Amygdala (tissue), 56 donors: ENCODE data around the gene IGSF5.
"Not testable (repeated sequence)": the region's sequence is repeated elsewhere in the genome, so short reads cannot be mapped to it uniquely, and the experiment has no call there.

Source experiments
- DNase-seq, 56 donors: peaks; one replicate each; lab custom pipeline; 2025; lab: John Stamatoyannopoulos, UW

Gene IGSF5

DNA sequence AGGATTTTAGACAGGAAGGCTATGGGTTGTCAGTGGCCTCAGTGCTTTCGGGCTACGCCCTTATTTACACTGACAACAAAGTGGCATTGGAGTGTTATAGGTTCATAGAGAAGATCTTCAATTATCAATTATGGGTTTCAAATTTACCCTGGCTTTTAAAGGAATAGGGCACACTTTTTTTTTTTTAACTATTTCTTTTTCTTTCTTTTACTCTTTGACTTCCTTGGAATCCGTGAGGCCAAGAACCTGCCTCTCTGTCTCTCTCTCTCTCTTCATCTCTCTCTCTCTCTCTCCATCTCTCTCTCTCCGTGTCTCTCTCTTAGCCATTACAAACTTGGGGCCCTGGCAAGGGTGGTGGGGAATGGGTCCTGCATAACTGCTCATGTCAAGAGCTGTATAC lies at the start of gene IGSF5:
TSS of gene IGSF5 (plus strand) at position 301 of the 400 bp plus-strand sequence. CDS start 327 bp downstream, outside the sequence.
- not testable (repeated sequence) for DNase-seq

DNA sequence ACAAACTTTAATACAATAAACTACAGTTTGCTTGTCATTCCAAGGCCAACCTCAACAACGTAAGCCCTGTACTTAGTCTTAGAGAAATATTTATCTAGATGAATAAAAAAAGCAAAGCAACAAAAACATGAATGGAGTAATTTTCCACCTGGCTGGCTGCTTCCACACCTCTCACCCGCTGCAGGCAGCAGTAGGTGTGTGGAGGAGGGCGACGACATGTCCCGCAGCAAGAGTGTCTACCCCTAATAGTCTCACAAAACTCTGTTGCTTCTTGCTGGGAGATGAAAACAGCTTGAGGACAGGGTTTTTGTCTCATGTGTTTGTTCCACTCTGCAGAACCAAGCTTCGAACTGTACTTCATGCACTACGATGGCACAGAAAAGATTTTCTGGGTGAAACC lies 48.8 kb upstream of the IGSF5 start:
- no peak for DNase-seq

DNA sequence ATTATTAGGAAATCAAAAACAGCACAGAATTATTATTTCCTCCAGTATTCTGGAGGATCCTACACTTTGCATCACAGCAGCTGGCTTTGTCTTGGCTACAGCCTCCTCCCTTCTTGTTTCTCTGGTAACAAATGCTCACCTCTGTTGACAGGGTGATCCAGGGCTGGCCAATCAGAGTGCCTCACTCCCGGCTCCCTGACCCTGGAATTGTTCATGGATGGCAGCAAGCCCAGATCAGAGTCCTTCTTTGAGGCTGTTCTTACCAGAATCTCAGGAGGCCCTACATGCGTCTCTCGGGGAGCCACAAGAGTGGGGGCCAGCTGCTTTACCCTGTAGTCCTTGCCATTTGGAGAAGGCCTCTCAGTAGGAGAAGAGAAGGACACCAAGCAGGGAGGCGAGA lies 48.4 kb upstream of the IGSF5 start:
- peak in 10 of 56 donors; percentile 2 to 44 (median 10) for DNase-seq

DNA sequence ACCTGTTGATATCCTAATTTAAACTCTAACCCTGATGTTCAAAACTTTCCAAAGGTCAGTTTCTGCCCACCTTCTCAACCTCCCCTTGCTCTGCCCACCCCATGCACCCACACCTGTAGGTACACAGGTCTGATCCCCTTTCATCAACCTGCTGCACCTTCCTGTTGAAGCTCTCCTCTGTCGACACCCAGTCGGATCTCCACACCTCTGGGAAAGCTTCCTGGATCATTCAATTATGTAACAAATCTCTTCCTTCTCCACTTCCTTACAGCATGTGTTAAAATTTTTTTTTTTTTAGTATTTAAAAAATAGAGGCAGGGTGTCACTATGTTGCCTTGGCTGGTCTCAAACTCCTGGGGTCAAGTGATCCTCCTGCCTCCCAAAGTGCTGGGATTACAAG lies 44.7 kb upstream of the IGSF5 start:
- no peak for DNase-seq

DNA sequence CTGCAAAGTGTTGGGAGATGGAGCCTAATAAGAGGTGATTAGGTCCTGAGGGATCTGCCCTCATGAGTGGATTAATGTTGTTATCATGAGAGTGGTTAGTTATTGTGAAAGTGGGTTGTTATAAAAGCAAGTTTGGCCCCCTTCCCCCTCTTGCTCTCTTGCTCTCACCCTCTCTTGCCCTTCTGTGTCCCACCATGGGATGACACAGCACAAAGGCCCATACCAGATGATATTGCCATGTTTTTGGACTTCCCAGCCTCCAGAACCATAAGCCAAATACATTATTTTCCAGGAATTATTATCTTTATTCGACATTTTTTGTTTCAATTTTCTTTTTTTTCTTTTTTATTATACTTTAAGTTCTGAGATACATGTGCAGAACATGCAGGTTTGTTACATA lies 41.4 kb upstream of the IGSF5 start:
- DNase-seq = no peak

DNA sequence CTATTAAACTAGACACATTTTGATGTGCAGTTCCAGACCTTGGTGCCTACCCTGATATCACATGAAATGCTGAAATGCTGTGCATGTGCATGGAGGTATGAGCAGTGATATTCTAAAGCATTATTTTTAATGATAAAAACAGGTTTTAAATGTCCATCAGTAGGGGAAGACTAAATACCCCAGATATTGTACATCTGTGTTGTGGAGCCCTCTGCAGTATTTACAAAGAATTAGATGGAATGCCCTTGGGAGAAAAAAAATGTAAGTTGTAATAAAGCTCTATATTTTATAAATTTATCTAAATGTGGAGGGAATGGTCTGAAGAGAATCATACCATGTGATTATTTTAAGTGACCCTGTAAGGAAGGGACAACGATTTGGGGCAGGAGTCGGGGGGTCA lies 39.1 kb upstream of the IGSF5 start:
- DNase-seq = no peak

DNA sequence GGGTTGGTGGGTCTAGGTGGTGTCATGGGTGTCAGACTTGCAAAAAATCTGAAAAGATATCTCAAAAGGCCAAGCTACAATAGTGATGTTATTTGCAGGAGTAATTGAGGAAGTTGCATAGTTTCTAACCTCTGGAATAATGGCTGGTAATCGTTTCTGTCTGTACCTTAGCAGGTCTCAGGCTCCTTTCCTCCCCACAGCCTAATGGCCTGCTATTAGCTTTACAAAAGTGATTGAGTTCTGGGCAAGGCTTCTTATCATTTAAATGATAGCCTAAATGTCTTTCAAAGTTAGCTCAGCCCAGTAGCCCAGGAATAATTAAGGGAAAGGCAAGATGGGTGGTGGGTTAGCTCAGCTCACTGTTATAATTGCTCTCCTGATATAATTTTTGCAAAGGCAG lies 37.7 kb upstream of the IGSF5 start:
- no peak for DNase-seq

DNA sequence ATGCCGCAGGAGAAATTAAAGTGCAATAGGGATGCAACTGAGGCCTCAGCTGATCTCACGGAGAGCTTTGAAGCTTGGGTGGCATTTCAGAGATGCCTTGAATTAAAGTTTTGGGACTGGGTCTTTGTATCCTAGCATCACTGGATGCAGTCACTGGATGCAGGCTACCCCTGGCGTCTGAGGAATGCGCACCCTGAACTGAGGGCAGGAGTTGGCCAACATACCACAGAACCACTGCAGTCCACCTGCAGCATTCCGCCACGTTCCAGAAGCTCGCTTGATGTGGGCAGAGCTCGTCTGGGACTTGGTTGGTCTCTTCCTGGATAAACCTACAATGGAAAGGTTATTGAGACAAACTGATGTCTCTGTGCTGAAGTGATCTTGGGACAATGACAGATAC lies 34.1 kb upstream of the IGSF5 start:
- DNase-seq = no peak

DNA sequence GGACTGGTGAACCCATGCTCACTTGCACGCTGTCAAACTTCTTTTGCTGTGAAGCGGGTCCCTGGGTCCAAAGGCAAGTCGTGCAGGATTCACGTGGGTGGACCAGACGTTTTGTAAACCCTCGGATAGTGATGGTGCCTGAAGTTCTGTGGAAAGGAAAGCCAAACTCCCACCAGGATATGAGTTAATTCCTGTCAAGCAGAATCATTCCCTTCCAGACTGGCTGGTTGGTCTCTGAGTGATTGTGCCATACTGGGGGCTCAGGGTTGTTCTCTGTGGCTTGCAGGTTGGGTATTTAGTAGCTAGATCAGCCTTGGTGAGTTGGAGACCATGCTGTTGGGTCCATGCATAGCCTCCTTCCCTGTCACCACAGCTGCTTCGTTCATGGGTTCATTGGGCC lies 32.7 kb upstream of the IGSF5 start:
- no peak for DNase-seq

DNA sequence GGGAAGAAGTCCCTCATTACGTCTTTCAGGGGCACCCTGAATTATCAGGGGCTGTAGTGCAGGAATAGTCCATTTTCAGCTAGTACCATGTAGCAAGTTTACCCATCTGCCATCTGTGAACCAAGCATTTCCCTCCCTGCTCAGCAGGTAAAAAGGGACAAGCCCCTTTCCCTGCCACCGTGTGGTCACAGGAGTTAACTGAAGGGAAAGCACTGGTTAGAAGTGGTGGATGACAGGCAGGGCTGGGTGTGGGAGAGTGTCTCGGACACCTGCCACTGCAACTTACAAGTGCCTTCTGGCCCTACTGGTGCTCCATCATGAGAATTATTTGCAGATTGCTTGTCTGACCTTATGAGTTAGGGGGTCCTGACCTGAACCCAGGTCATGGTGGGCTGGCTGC lies 32.0 kb upstream of the IGSF5 start:
- no peak for DNase-seq

DNA sequence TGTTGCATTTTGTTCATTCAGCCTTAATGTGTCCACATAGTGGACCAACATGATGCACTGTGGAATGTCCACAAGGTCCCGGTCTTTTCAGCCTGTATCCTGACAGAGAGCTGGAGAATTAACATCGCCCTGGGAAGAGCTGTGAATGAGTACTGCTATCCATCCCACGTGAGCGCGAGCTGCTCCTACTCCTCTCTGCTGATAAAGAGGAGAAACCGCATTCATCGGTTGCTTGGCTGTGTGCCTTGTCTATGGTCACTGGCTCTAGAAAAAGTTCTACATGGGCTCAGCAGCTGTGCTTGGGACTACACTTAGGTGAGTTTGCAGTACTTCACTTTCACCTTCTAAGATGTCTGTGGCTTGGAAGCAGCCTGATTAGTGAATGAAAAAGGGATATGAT lies 31.1 kb upstream of the IGSF5 start:
- DNase-seq = no peak

DNA sequence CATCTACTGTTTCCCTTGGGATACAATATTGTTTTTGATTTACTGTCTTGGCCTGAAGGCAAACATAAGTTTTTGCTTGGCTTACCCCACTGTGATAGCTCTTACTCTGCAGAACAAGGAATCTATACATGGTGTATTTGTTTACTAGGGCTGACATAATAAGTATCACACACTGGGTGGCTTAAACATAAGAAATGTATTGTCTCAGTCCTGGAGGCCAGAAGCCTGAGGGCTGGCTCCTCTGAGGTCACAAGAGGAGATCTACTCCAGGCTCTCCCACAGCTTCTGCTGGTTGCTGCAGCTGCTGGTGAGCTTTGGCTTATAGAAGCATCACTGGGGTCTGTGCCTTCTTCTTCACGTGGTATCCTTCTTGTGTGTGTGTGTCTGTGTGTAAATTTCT lies 30.7 kb upstream of the IGSF5 start:
- peak in 2 of 56 donors; percentile 2 to 30 for DNase-seq

DNA sequence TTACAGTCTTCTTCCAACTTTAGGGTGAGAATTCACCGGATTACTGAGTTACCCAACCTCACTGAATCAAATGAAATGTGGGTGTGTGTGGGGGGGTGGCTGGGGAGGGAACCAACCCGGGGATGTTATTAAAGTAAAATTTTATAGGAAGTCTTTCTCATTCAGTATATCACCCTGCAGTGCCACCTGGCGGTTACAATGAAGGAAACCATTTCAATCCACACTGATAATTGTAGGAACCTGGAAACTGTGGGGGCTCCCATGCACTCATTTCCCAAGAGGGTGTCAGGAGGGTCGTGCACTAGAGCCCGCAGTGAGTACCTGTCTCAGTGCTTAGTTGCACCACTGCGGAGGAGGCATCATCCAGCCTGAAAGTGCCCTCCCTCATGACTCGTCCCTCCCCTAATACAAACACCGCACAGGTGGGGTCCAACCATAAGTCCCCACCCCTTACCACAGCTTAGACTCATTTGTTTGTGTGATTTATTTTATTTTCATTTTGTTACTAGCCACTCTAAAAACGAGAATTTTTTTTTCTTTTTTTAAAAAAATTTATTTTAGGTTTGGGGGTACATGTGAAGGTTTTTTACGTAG lies 29.1 kb upstream of the IGSF5 start:
- DNase-seq = peak in 35 of 56 donors; percentile 2 to 70 (median 18)

DNA sequence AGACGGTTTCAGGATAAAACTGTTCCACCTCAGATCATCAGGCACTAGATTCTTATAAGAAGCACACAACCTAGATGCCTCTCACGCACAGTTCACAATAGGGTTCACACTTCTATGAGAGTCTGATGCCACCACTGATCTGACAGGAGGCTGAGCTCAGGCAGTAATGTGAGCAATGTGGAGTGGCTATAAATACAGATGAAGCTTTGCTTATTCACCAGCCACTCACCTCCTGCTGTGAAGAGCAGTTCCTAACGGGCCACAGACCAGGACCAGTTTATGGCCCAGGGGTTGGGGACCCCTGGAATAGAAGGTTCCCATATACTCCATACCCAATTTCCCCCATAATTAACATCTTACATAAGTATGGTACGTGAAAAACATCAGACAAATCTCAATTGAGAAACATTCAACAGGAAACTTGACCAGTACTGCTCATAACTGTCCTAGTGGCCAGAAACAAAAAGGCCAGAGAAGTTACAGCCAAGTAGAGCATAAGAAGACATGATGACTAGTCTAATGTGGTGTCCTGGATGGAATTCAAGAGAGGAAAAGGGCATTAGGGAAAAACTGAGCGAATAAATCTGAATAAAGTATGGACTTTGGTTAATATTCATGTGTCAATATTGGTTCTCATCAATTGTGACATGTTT lies 24.7 kb upstream of the IGSF5 start:
- no peak for DNase-seq

DNA sequence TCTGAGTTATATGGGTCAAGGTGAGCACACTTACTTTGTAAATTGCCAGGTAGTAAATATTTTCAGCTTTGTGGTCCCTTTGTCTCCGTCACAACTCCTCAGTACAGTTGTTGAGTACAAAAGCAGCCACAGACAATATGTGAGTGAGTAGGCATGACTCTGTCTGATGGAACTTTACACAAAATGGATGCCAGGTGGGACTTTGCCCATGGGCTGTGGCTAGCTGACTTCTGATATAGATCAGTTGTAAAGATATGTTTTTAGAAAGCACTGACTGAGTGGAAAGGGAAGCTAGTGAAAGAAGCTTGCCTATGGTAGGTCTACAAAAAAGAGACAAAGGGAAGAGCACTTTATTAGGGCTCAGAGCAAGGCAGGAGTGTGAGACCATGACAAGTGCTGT lies 23.1 kb upstream of the IGSF5 start:
- DNase-seq = no peak

DNA sequence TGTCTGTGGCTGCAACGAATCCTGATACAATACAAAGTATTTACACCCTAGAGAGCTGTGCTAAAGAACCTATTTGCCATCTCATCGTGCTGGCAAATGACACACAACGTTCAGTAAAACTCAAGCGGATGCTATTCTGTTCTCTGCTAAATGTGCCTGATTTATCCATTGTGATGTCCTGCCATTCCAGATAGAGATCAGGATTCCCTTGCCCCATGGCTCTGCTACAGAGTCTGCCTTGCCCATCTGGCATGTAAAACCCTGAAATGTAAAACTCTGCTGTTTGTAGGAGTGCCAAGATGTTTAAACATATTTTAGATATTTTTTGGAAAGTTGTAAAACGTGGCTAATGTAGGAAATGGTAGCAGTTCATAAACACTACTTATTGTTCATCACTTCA lies 20.0 kb upstream of the IGSF5 start:
- DNase-seq = no peak

DNA sequence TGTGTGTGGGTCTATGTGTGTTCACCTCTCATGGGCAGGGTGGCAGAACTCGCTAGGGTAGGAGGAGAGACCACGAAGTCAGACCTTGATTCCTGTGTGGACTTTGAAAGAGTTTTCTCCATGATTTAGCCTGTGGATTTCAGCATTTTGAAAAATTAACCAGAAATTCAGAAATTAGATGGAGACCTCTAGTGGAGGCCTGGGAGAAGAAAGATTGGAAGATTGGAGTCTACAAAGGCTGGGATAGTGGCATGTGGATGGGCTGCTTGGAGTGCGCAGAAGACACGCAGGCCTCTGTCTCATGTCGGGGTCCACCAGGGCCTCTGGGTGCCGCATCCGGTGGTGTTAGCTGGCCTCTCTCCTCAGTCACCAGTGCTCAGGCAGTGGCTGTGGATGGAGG lies 18.9 kb upstream of the IGSF5 start:
- no peak for DNase-seq

DNA sequence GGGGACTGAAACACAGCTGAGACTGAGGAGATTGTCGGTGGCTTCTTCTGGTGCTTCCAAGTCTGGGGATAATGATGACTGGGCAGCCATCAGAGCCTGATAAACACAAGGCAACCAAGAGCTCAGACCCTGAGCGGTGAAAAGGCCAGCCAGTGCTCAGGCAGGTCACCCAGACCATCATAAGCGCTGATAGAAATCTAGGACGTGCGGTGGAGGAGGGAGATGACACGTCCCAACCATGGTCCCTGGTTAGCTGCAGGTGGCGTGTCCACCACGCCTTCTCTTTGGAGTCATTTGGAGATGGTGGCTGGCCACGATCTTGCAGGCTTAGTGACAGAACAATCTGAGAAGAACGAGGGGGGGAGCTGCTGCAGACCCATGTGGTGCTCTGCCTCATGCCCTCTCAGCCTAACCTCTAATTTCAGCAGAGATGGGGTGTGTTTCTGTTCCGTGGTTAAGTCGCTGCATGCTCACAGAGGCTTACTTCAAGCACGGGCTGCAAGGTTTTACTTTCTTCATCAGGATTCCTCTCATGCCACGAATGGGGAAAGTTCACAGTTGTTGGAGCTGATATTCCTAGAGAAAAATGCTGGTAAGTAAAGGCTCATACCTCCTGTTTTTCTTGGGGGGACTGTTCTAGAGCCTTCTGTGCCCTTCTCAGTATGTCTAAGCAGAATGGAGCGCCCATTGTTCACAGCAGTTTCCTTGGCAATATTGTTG lies 17.4 kb upstream of the IGSF5 start:
- no peak for DNase-seq

DNA sequence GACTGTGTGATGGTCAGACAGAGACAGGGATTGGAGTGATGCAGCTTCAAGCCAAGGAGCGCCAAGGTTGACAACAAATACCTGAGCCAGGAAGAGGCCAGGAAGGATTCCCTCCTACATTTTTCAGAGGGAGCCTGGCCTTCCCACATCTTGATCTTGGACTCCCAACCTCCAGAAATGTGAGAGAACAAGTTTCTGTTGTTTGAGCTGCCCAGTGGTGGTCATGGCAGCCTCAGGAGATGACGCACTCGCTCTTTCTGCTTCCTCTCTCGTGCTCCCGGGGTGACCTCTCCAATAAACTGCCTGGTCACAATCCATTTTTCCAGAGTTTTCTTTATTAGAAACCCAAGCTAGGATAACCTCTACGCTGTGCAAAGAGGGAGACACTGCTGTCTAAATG lies 16.6 kb upstream of the IGSF5 start:
- no peak for DNase-seq

DNA sequence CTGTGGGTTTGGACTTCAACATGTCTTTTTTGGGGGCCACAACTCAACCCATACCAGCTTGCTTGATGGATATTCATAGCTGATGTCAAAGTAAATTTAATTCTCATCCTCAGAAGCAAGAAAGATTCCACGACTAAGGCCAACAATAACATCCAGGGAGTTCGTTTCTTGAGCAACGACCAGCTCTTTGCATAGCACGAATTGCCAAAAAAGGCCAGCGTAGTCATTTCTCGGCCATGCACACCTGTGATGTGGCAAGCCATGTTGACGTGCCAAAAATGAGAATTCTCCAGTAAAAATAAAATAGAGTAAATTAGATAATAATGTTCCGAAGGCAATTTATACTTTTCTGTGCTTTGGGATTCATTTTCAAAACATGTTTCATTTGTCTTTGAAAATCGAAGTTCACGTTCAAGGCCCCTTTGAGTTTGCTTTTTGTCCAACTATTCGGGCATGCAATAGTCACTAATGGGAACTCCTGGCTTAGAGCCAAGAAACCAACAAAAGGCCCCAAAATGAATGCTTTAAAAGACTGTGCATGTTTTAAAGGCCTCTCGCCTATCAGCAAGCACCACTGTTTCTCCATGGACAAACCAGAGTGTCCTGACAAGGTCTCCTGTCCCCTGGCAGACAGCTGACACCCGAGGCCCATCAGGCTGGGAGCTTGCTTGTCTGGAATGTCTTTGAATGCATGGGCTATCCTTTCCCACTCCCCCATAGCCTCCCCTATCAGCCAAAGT lies 14.4 kb upstream of the IGSF5 start:
- DNase-seq = peak in 1 of 56 donors; percentile 1

DNA sequence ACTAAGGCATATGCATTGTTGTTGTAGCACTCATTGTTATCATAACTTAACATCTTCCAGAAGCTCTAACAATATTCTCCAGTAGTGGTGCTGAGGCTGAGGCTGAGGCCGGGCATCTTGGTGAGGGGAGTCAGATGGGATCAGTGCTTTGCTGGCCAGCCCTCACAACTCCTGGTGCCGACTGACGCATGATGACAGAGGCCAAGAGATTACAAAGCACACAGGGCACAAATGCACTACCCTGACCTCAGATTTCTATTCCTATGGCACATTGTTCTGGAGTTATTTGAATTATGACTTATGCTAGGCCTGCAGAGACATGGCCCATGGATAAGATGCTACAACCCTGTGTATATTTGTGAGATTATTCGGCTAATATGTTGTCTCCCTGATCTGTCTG lies 8.3 kb upstream of the IGSF5 start:
- DNase-seq = no peak
